ENCODE measurements around the gene UBE2QL1. TPM values are rescaled to one million over a fixed set of nuclear protein-coding genes. Genes with fewer than 3 reads are reported as not detected.
A peak's percentile ranks its signal among the peaks of the same experiment; 100 is the strongest.
"Not testable (repeated sequence)": the region's sequence is repeated elsewhere in the genome, so short reads cannot be mapped to it uniquely, and the experiment has no call there.

Gene UBE2QL1
- total RNA-seq, 3 donors from 2014 or later: not detected

DNA sequence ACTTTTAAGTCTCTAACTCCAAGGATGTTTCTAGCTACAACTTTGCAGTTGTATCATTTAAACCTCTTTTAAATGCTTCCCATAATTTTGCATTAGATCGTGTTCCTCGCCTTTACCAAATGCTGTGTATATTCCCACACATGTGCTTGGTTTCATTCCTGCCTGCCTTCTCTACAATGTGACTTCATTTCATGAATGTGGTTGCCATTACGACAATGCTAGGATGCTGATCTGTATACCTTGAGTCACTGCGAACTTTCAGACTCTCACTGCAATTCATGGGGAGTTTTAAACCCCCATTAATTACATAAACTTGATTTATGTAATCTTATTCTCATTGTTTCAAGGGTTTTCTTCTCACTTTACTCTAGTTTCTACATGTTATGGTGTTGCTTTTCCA, 50.3 kb downstream of the UBE2QL1 start:
- ATAC-seq (no peak), DNase-seq (no peak)
- Mint-ChIP-seq H3K36me3 (ENCODE audit: insufficient read depth) (no peaks in the 10 kb centered on the region), H3K27me3 (ENCODE audit: low read depth) (peaks cover 3% of the 10 kb centered on the region), H3K4me1 (ENCODE audit: low read depth) (no peaks in the 10 kb centered on the region), H3K9me3 (peaks cover 4% of the 10 kb centered on the region), H3K4me3 (no peak overlapping the region)

DNA sequence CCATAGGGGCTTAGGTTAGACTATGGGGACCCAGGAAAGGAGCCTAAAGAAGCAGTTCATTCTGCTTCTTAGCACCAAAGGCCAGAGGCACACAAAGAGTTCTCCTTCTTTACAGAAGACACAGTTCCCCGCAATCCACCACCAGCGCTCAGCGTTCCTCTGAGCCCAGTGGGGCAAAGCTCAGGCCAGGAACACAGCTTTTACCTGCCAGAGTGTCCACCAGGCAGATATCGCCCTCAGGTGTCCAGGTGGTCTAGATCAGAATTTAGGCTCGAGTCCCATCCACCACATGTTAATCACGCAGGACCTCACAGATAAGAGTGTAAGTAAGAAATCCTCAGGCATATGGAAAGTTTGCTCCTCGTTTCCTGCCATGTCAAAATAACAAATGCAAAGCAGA, 53.0 kb downstream of the UBE2QL1 start:
- ATAC-seq (no peak), DNase-seq (no peak)
- H3K9me3 Mint-ChIP-seq: peaks cover 4% of the 10 kb centered on the region
- H3K4me1 Mint-ChIP-seq (ENCODE audit: low read depth): no peaks in the 10 kb centered on the region
- H3K36me3 Mint-ChIP-seq (ENCODE audit: insufficient read depth): no peaks in the 10 kb centered on the region
- H3K27me3 Mint-ChIP-seq (ENCODE audit: low read depth): peaks cover 14% of the 10 kb centered on the region
- H3K4me3 Mint-ChIP-seq: no peak overlapping the region

DNA sequence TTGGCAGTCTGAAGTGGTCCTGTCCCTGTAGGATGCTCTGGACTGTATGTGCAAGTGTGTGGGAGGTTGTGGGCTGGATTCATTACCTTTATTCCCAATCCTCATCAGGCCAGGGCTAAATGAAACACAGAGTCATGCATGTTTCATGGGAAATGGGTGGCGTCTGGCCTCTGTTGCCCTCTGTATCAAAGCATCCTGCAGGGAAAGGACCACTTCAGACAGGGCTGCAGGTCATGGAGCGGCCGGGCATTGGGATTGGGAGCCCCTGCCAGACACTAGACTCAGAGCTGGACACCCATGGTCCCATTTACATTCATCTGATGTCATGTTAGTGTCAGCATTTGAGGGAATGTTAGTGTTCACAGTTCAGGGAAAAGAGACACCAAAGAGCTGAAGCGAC, 53.8 kb downstream of the UBE2QL1 start:
- no peaks in the 10 kb centered on the region for H3K36me3 Mint-ChIP-seq (ENCODE audit: insufficient read depth)
- no peak for ATAC-seq
- DNase-seq: no peak
- H3K4me3 Mint-ChIP-seq: no peak overlapping the region
- peaks cover 14% of the 10 kb centered on the region for H3K27me3 Mint-ChIP-seq (ENCODE audit: low read depth)
- peaks cover 4% of the 10 kb centered on the region for H3K9me3 Mint-ChIP-seq
- no peaks in the 10 kb centered on the region for H3K4me1 Mint-ChIP-seq (ENCODE audit: low read depth)

DNA sequence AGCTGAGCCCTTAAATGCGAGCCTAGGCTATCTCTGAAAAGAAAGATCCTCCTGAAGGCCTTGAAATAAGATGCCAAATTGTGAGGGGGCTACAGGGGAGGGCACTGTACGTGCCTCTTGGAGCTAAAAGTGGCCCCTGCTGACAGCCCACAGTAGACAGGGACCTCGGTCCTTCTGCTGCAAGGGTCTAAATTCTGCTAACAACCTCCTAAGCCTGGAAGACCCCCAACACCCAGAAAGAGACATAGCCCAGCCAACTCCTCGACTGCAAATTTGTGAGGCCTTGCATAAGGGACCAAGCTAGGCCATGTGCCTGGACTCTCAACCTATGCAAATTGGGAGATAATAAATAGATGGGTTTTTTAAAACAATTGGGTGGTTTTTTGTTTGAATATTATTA, 54.7 kb downstream of the UBE2QL1 start:
- no peak overlapping the region for H3K4me3 Mint-ChIP-seq
- DNase-seq: no peak
- H3K36me3 Mint-ChIP-seq (ENCODE audit: insufficient read depth): no peaks in the 10 kb centered on the region
- H3K4me1 Mint-ChIP-seq (ENCODE audit: low read depth): no peaks in the 10 kb centered on the region
- ATAC-seq: no peak
- H3K27me3 Mint-ChIP-seq (ENCODE audit: low read depth): peaks cover 18% of the 10 kb centered on the region
- peaks cover 4% of the 10 kb centered on the region for H3K9me3 Mint-ChIP-seq

DNA sequence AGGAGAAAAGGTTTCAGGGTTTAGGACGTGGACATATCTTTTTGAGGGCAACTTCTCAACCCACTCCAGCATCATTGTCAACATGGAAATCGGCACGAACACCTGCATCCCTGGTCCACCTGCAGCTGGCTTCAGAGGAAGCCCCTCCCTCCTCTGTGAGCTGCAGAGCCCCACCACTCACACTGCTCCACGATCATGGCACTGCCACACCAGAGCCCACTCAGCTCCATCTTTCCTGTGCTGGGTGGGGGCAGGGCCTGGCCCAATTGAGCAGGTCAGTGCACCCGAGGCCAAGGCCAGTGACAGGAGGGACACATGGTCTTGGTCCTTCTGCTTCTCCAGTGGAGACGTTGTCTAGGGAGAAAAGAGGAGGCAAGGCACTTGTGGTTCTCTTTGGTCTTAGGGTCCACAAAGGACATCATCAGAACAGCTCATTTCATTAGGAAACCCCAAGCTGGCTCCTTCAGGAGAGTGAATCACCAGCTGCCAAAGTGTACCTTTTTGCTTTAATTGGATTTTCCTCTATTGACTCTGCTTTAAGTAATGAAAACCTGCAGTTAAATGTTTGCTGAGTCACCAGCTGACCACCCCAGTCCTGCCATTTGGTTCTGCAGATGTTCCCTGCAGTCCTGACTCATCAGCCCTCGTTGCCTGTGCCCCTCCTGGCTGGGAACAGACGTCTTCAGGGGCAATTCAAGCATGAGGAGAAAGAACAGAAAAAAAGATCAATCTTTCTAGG, 56.2 kb downstream of the UBE2QL1 start:
- ATAC-seq (no peak), DNase-seq (no peak)
- H3K36me3 Mint-ChIP-seq (ENCODE audit: insufficient read depth): no peaks in the 10 kb centered on the region
- H3K9me3 Mint-ChIP-seq: peaks cover 4% of the 10 kb centered on the region
- peaks cover 23% of the 10 kb centered on the region for H3K27me3 Mint-ChIP-seq (ENCODE audit: low read depth)
- H3K4me1 Mint-ChIP-seq (ENCODE audit: low read depth): no peaks in the 10 kb centered on the region
- H3K4me3 Mint-ChIP-seq: no peak overlapping the region

DNA sequence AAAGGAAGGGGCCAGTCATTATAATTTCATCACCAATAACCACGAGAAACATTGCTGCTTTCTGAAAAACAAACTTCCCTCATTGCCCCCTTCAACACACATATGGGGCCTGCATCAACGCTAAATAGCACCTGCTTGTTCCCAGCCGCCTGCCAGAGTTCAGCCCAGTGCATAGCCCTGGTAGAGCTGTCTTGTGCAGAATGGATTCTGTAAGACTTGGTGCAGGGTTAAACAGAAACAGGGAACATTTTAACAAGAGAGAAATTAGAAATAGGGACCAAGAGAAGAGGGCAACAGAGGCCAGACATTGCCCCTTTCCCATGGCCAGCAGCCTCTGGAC, 56.7 kb downstream of the UBE2QL1 start:
- Mint-ChIP-seq H3K4me1 (ENCODE audit: low read depth) (no peaks in the 10 kb centered on the region), H3K4me3 (no peak overlapping the region), H3K9me3 (peaks cover 4% of the 10 kb centered on the region), H3K27me3 (ENCODE audit: low read depth) (peaks cover 23% of the 10 kb centered on the region), H3K36me3 (ENCODE audit: insufficient read depth) (no peaks in the 10 kb centered on the region)
- DNase-seq (no peak), ATAC-seq (no peak)

DNA sequence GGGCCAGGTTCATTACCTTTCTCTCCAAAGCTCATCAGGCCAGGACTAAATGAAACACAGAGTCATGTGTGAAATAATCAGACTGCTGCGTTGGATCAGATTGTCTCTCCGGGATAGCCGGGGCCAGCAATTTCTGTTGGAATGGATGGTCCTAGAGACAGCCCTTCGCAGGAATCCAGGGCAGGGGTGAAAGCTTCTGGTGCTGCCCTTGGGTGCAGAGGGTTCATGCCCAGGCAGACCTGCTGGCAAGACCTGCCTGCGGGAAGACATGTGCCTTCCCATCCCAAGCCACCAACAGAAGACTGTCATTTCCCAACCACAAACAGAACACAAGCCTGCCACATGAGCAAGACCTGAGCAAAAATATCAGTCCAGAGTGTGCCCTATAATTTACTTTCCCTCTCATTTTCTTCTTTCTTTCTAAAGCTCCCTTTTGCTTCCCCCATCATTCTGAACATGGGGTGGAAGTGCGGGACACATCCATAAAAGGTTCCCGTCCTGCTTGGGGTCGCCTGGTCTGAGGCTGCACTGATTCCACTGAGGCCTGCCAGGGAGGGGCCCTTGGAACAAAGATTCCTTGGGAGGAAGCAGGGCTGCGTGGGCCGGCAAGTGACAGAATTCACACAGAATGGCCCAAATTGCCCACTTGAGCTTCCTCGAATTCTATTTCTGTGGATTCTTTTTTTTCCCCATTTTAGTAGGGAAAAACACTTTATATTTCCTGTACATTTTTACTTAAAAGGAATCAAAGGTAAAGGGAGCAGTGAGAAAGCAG, 57.3 kb downstream of the UBE2QL1 start:
- Mint-ChIP-seq H3K4me3 (no peak overlapping the region), H3K9me3 (peaks cover 4% of the 10 kb centered on the region), H3K36me3 (ENCODE audit: insufficient read depth) (no peaks in the 10 kb centered on the region), H3K4me1 (ENCODE audit: low read depth) (no peaks in the 10 kb centered on the region), H3K27me3 (ENCODE audit: low read depth) (peaks cover 25% of the 10 kb centered on the region)
- no peak for ATAC-seq
- no peak for DNase-seq

DNA sequence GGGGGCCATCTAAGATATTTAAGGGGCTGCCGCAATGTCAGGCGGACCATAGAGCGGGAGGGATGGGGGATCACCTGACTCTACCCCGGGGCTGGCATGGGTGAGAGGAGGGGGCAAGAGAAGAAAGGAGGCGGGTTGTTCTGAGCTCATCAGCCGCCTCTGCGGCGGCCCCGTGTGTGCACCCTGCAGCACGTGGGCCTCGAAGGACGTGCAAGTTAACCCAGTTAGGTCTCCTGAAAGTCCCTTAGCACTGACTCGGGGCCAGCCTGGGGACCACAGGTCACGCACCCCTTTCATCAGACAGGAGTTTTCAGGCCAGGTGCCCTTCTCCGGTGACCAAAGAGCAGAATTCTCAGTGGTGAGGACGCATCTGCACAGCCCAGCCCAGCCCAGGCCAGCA, 58.0 kb downstream of the UBE2QL1 start:
- ATAC-seq (peak in 1 of 2 donors; percentile 21), DNase-seq (no peak)
- Mint-ChIP-seq H3K4me3 (no peak overlapping the region), H3K4me1 (ENCODE audit: low read depth) (no peaks in the 10 kb centered on the region), H3K27me3 (ENCODE audit: low read depth) (peaks cover 26% of the 10 kb centered on the region), H3K36me3 (ENCODE audit: insufficient read depth) (no peaks in the 10 kb centered on the region), H3K9me3 (peaks cover 4% of the 10 kb centered on the region)

DNA sequence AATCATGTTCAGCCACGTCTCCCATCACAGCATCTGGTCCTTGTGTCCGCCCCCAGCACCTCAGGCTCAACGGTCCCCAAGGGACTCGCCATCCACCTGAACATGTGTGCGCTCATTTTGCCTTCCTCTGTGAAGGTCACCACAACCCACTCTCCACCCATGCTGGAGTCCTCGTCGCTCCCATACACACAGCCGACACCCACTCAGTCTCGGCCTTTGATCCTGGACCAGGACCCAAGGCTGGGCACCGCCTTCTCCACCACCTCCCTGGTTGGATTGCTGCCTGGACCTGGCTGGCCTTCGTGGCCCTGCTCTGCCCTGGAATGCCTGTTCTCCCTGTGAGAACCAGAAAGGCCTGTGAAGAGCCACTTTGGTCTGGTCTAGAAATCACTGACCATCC, 60.3 kb downstream of the UBE2QL1 start:
- Mint-ChIP-seq H3K27me3 (ENCODE audit: low read depth) (peaks cover 26% of the 10 kb centered on the region), H3K4me3 (no peak overlapping the region), H3K4me1 (ENCODE audit: low read depth) (no peaks in the 10 kb centered on the region), H3K9me3 (no peaks in the 10 kb centered on the region), H3K36me3 (ENCODE audit: insufficient read depth) (no peaks in the 10 kb centered on the region)
- DNase-seq (no peak), ATAC-seq (no peak)

DNA sequence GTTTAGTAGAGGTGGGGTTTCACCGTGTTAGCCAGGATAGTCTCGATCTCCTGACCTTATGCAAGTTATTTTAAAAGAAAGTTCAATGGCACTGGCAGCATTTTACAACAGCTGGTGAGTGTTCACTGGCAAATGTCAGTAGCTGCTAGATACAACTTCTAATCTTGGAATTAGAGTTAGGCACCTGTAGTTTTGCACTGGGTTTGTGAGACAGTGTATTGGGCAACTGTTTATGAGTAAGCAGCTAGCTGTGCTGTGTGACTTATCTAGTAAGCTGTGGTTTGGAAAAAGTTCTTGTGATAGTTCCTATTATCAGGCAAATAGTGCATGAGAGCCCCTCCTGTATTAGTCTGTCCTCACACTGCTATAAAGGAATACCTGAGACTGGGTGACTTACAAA, 61.5 kb downstream of the UBE2QL1 start:
- DNase-seq (no peak), ATAC-seq (no peak)
- Mint-ChIP-seq H3K36me3 (ENCODE audit: insufficient read depth) (no peaks in the 10 kb centered on the region), H3K27me3 (ENCODE audit: low read depth) (peaks cover 22% of the 10 kb centered on the region), H3K4me3 (no peak overlapping the region), H3K9me3 (no peaks in the 10 kb centered on the region), H3K4me1 (ENCODE audit: low read depth) (no peaks in the 10 kb centered on the region)

DNA sequence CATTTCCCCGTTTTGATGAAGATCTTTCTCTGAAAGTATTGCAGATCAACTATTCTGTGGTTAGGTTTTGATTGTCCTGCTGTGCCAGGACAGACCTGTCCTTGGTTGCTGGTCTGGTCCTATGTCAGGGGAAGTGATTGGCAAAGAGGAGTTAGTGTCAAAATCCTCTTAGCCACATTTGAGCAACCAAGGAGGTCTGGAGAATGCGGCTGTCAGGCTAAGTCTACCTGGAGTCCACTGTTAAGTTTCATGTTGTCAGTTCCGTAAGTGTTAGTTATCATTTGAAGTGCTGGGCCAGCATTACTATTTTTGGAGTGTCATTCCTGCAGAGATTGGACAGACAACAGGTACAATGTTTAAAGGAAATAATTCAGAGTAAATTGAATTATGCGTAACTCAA, 62.3 kb downstream of the UBE2QL1 start:
- ATAC-seq (no peak), DNase-seq (no peak)
- Mint-ChIP-seq H3K4me1 (ENCODE audit: low read depth) (no peaks in the 10 kb centered on the region), H3K27me3 (ENCODE audit: low read depth) (peaks cover 18% of the 10 kb centered on the region), H3K4me3 (no peak overlapping the region), H3K9me3 (no peaks in the 10 kb centered on the region), H3K36me3 (ENCODE audit: insufficient read depth) (no peaks in the 10 kb centered on the region)

DNA sequence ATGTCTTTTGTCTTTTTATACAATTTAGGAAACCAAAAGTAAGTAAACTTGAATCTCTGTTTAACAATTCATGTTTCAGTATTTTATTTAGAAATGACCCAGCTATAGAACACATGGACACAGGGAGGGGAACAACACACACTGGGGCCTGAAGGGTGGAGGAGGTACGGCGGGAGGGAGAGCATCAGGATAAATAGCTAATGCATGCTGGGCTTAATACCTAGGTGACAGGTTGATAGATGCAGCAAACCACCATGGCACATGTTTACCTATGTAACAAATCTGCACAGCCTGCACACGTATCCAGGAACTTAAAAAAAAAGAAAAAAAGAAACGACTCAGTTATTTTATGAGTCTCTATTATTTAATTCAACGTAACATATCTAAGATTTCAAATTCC, 67.2 kb downstream of the UBE2QL1 start:
- H3K4me1 Mint-ChIP-seq (ENCODE audit: low read depth); ATAC-seq: not testable (repeated sequence)

DNA sequence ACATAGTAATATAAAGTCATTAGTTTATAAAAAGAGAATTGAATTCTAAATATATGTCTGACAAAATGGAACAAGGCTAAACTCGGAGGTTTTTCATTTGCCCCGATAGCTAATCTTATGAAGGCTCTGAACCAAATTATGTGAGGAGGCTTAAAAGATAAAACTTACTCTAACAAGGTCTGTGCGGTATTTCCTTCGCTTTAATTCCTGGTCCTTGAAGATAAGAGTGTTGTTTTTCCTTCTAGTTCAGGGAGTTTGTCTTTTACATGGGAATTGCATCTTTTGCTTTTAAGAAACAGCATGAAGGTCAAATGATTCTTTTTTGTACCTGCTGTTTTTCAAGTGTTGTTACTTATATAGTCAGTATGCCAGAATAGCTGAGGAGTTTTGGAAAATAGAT, 68.2 kb downstream of the UBE2QL1 start:
- H3K4me1 Mint-ChIP-seq (ENCODE audit: low read depth): no peaks in the 10 kb centered on the region
- no peak overlapping the region for H3K4me3 Mint-ChIP-seq
- no peaks in the 10 kb centered on the region for H3K36me3 Mint-ChIP-seq (ENCODE audit: insufficient read depth)
- no peaks in the 10 kb centered on the region for H3K9me3 Mint-ChIP-seq
- ATAC-seq (no peak), DNase-seq (no peak)
- peaks cover 9% of the 10 kb centered on the region for H3K27me3 Mint-ChIP-seq (ENCODE audit: low read depth)

More for the DNA sequence above, 67.2 kb downstream of the UBE2QL1 start:
- H3K4me3 Mint-ChIP-seq; H3K36me3 Mint-ChIP-seq (ENCODE audit: insufficient read depth); H3K9me3 Mint-ChIP-seq; DNase-seq; H3K27me3 Mint-ChIP-seq (ENCODE audit: low read depth): not testable (repeated sequence)

DNA sequence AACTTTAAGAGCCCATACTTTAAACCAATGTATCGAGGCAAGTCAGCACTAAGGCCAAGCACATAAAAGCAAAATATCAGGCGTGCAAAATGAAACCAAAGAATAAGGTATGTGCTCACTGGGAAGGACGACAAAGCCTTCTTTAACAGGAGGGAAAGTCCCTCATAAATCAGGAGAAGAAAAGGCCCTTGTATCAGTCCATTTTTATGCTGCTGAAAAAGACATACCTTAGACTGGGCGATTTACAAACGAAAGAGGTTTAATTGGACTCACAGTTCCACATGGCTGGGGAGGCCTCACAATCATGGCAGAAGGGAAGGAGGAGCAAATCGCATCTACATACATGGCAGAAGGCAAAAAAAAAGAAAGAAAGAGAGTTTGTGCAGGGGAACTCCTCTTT, 68.9 kb downstream of the UBE2QL1 start:
- Mint-ChIP-seq H3K36me3 (ENCODE audit: insufficient read depth) (no peaks in the 10 kb centered on the region), H3K27me3 (ENCODE audit: low read depth) (peaks cover 14% of the 10 kb centered on the region)
- DNase-seq: no peak

More for the DNA sequence above, 68.9 kb downstream of the UBE2QL1 start:
- no peaks in the 10 kb centered on the region for H3K4me1 Mint-ChIP-seq (ENCODE audit: low read depth)
- no peak overlapping the region for H3K4me3 Mint-ChIP-seq
- no peak for ATAC-seq
- no peaks in the 10 kb centered on the region for H3K9me3 Mint-ChIP-seq

All from activated T-cell treated with anti-CD3 and anti-CD28 coated beads, Interleukin-2, amount 50 U/mL, for 4 hours (primary cell).